H9 (cell line): Measurements from ENCODE around the gene TMEM86A. TPM values are rescaled to one million over a fixed set of nuclear protein-coding genes. Genes with fewer than 3 reads are reported as not detected.
A peak's percentile ranks its signal among the peaks of the same experiment; 100 is the strongest.

ENCODE experiments used
- DNase-seq: peaks from one replicate; pipeline ENCODE4 v3.0.0-alpha.2; 2017
- H2AFZ ChIP-seq: one replicate; pipeline ENCODE4 v1.6.1; 2013; ENCODE audit warnings: mild to moderate bottlenecking, low read length, control low read depth, moderate library complexity
- H2AK5ac ChIP-seq: 2 replicates; pipeline ENCODE4 v1.6.1; 2013; ENCODE audit warnings: low read length, control low read depth, mixed read lengths; ENCODE audit not compliant: insufficient read length
- H2BK120ac ChIP-seq: one replicate; pipeline ENCODE4 v1.6.1; 2013; ENCODE audit warnings: low read depth, mild to moderate bottlenecking, low read length, control low read depth, inconsistent platforms; ENCODE audit not compliant: poor library complexity, severe bottlenecking
- H2BK12ac ChIP-seq: 2 replicates; pipeline ENCODE4 v1.6.1; 2013; ENCODE audit warnings: low read length, control low read depth, mixed read lengths, low read depth; ENCODE audit not compliant: insufficient read length
- H2BK15ac ChIP-seq: 2 replicates; pipeline ENCODE4 v1.6.1; 2013; ENCODE audit warnings: low read depth, low read length, control low read depth
- H2BK20ac ChIP-seq: one replicate; pipeline ENCODE4 v1.6.1; 2013; ENCODE audit warnings: low read depth, mild to moderate bottlenecking, low read length, control low read depth, inconsistent platforms; ENCODE audit not compliant: poor library complexity, severe bottlenecking
- H2BK5ac ChIP-seq: 2 replicates; pipeline ENCODE4 v1.6.1; 2013; ENCODE audit warnings: low read length, control low read depth, mixed read lengths; ENCODE audit not compliant: insufficient read length
- H3K14ac ChIP-seq: 2 replicates; pipeline ENCODE4 v1.6.1; 2013; ENCODE audit warnings: low read length, control low read depth; ENCODE audit not compliant: insufficient read depth
- H3K18ac ChIP-seq: 2 replicates; pipeline ENCODE4 v1.6.1; 2013; ENCODE audit warnings: low read depth, mild to moderate bottlenecking, mixed read lengths, low read length, control low read depth; ENCODE audit not compliant: insufficient read length
- H3K23ac ChIP-seq: 2 replicates; pipeline ENCODE4 v1.6.1; 2013; ENCODE audit warnings: low read length, control low read depth, mixed read lengths, low read depth; ENCODE audit not compliant: insufficient read length
- H3K23me2 ChIP-seq: 2 replicates; pipeline ENCODE4 v1.6.1; 2013; ENCODE audit warnings: low read depth, mild to moderate bottlenecking, mixed read lengths, low read length, control low read depth; ENCODE audit not compliant: insufficient read length, poor library complexity, severe bottlenecking
- H3K27ac ChIP-seq: 2 replicates; pipeline ENCODE4 v1.5.1; 2013; ENCODE audit warnings: low read length, control low read depth, mixed read lengths, low read depth; ENCODE audit not compliant: insufficient read length
- H3K27me3 ChIP-seq: 2 replicates; pipeline ENCODE4 v1.6.1; 2013; ENCODE audit warnings: low read length, control low read depth, inconsistent platforms; ENCODE audit not compliant: insufficient read depth
- H3K4ac ChIP-seq: 2 replicates; pipeline ENCODE4 v1.6.1; 2013; ENCODE audit warnings: low read depth, mild to moderate bottlenecking, control low read depth, inconsistent platforms, low read length, moderate library complexity
- H3K4me1 ChIP-seq: 2 replicates; pipeline ENCODE4 v1.6.1; 2013; ENCODE audit warnings: low read length, control low read depth, inconsistent platforms; ENCODE audit not compliant: insufficient read depth
- H3K4me2 ChIP-seq: 2 replicates; pipeline ENCODE4 v1.6.1; 2013; ENCODE audit warnings: low read length, control low read depth, mixed read lengths; ENCODE audit not compliant: insufficient read length, insufficient read depth
- H3K56ac ChIP-seq: 2 replicates; pipeline ENCODE4 v1.6.1; 2013; ENCODE audit warnings: low read depth, mild to moderate bottlenecking, mixed read lengths, low read length, control low read depth; ENCODE audit not compliant: insufficient read length
- H3K79me1 ChIP-seq: 2 replicates; pipeline ENCODE4 v1.6.1; 2013; ENCODE audit warnings: low read depth, mild to moderate bottlenecking, moderate library complexity, low read length, control low read depth, inconsistent platforms; ENCODE audit not compliant: insufficient read depth, poor library complexity, severe bottlenecking
- H3K79me2 ChIP-seq: 2 replicates; pipeline ENCODE4 v1.6.1; 2013; ENCODE audit warnings: low read length, control low read depth, inconsistent platforms; ENCODE audit not compliant: insufficient read depth
- H3K9ac ChIP-seq: 2 replicates; pipeline ENCODE4 v1.6.1; 2013; ENCODE audit warnings: low read length, control low read depth, mixed read lengths; ENCODE audit not compliant: insufficient read length; ENCODE audit errors: extremely low read depth
- H3K9me3 ChIP-seq: one replicate; pipeline ENCODE4 v1.6.1; 2013; ENCODE audit warnings: low read depth, low read length, inconsistent platforms; ENCODE audit not compliant: control insufficient read depth
- H3T11ph ChIP-seq: one replicate; pipeline ENCODE4 v1.6.1; 2013; ENCODE audit warnings: mild to moderate bottlenecking, low read length, control low read depth, inconsistent platforms
- H4K20me1 ChIP-seq: one replicate; pipeline ENCODE4 v1.6.1; 2013; ENCODE audit not compliant: control insufficient read depth, insufficient read length, insufficient read depth
- H4K5ac ChIP-seq: 2 replicates; pipeline ENCODE4 v1.6.1; 2013; ENCODE audit warnings: low read depth, mild to moderate bottlenecking, mixed read lengths, low read length, control low read depth; ENCODE audit not compliant: insufficient read length
- H4K8ac ChIP-seq: replicated peaks from 2 replicates; pipeline ENCODE4 v1.6.1; 2013; ENCODE audit warnings: low read length, control low read depth, mixed read lengths, low read depth; ENCODE audit not compliant: insufficient read length
- H4K91ac ChIP-seq: 2 replicates; pipeline ENCODE4 v1.6.1; 2013; ENCODE audit warnings: low read depth, mild to moderate bottlenecking, moderate library complexity, mixed read lengths, low read length, control low read depth; ENCODE audit not compliant: insufficient read length
- H3K27ac Mint-ChIP-seq, 3 experiments: 2 replicates in 2 of 3; 3 replicates in 1 of 3; pipeline ENCODE4 v1.8.0; 2020 to 2021; ENCODE audit warnings: mixed read lengths in 3 of 3, mild to moderate bottlenecking in 1 of 3, moderate library complexity in 1 of 3
- H3K27me3 Mint-ChIP-seq: 2 replicates; pipeline ENCODE4 v1.8.0; 2021; ENCODE audit warnings: low read depth, mild to moderate bottlenecking, moderate library complexity, mixed read lengths
- H3K36me3 Mint-ChIP-seq, 3 experiments: 2 replicates in 2 of 3; 3 replicates in 1 of 3; pipeline ENCODE4 v1.8.0; 2020 to 2021; ENCODE audit warnings: low read depth in 3 of 3, mixed read lengths in 3 of 3; ENCODE audit not compliant: insufficient read depth in 1 of 3
- H3K4me1 Mint-ChIP-seq, 2 experiments: 2 replicates each; pipeline ENCODE4 v1.8.0; 2020; ENCODE audit warnings: mixed read lengths in 2 of 2
- H3K4me3 Mint-ChIP-seq, 2 experiments: 2 replicates in 1 of 2; 3 replicates in 1 of 2; pipeline ENCODE4 v1.8.0; 2020 to 2021; ENCODE audit warnings: mild to moderate bottlenecking in 2 of 2, mixed read lengths in 2 of 2, moderate library complexity in 1 of 2
- H3K9me3 Mint-ChIP-seq, 2 experiments: 2 replicates in 1 of 2; 3 replicates in 1 of 2; pipeline ENCODE4 v1.8.0; 2020; ENCODE audit warnings: mild to moderate bottlenecking in 2 of 2, mixed read lengths in 2 of 2, moderate library complexity in 1 of 2
- WGBS: extraction: QIAGEN DNeasy Blood & Tissue Kit; methylation state at CpG from one replicate; pipeline ENCODE4 v1.1.7; 2013; ENCODE audit warnings: missing lambda C conversion rate, low lambda C conversion rate, mixed read lengths; ENCODE audit not compliant: insufficient read length; ENCODE audit errors: extremely low coverage; 5-methylcytosine and 5-hydroxymethylcytosine counted together
- total RNA-seq: library from RNA; stranded (reverse); gene quantifications from 2 replicates; pipeline ENCODE4 v1.2.1, GENCODE V29; 2021
- TF ChIP-seq, protein P1 (sequence below): fragments of 200-600 bp; sonication (generic); conservative IDR thresholded peaks from 3 replicates; pipeline ENCODE4 v1.8.0; 2021; ENCODE audit warnings: antibody characterized with exemption, mild to moderate bottlenecking

Gene TMEM86A
- total RNA-seq, 1 experiment from 2014 or later: 2.3 TPM

DNA sequence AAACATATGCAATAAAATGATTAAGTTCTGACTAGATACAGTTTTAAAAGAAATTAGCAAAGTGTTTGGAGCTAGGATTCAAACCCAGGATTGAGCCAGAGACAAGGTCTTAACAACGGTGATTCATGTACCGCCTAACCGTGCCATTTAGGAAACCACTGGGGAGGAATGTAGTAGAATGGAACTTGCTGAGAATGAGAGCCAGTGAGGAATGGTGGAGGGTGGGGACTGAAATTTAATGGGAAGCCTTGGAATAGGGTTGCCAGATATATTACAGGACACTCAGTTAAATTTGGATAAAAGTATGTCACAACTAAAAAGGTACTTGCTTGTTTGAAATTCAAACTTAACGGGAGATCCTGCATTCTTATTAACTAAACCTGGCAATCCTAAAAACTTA, 30.4 kb upstream of the TMEM86A start:
- Histone ChIP-seq H4K20me1 (no peaks in the 10 kb centered on the region), H3K23ac (no peak overlapping the region), H3K9me3 (no peaks in the 10 kb centered on the region), H2BK12ac (no peak overlapping the region), H3K9ac (no peak overlapping the region), H2BK5ac (no peak overlapping the region), H2BK20ac (no peak overlapping the region), H2AK5ac (no peak overlapping the region), H3K79me2 (no peaks in the 10 kb centered on the region), H2BK120ac (no peak overlapping the region), H2BK15ac (no peak overlapping the region), H2AFZ (no peak overlapping the region), H4K5ac (no peak overlapping the region), H3K4me2 (no peak overlapping the region), H3K14ac (no peak overlapping the region), H3K27ac (no peak overlapping the region), H3T11ph (no peak overlapping the region), H4K91ac (no peak overlapping the region), H3K79me1 (no peaks in the 10 kb centered on the region), H3K56ac (no peak overlapping the region), H4K8ac (no peak overlapping the region), H3K27me3 (no peaks in the 10 kb centered on the region), H3K18ac (no peak overlapping the region), H3K23me2 (no peaks in the 10 kb centered on the region), H3K4me1 (no peaks in the 10 kb centered on the region), H3K4ac (no peak overlapping the region)
- no peak for DNase-seq
- peaks cover 9% of the 10 kb centered on the region for H3K27me3 Mint-ChIP-seq
- H3K27ac Mint-ChIP-seq: 0 out of 7 replicates have a peak overlapping the region, but pooled peaks of 1 of the 3 experiments have one; percentile 45
- H3K9me3 Mint-ChIP-seq: no peaks in the 10 kb centered on the region
- WGBS: no CpG with 5 or more reads among the region's 4 CpGs
- peaks cover 14 to 15% of the 10 kb centered on the region in 2 experiments for H3K4me1 Mint-ChIP-seq
- no peaks in the 10 kb centered on the region for H3K36me3 Mint-ChIP-seq
- H3K4me3 Mint-ChIP-seq: no peak overlapping the region
- TF ChIP-seq, protein P1, sequence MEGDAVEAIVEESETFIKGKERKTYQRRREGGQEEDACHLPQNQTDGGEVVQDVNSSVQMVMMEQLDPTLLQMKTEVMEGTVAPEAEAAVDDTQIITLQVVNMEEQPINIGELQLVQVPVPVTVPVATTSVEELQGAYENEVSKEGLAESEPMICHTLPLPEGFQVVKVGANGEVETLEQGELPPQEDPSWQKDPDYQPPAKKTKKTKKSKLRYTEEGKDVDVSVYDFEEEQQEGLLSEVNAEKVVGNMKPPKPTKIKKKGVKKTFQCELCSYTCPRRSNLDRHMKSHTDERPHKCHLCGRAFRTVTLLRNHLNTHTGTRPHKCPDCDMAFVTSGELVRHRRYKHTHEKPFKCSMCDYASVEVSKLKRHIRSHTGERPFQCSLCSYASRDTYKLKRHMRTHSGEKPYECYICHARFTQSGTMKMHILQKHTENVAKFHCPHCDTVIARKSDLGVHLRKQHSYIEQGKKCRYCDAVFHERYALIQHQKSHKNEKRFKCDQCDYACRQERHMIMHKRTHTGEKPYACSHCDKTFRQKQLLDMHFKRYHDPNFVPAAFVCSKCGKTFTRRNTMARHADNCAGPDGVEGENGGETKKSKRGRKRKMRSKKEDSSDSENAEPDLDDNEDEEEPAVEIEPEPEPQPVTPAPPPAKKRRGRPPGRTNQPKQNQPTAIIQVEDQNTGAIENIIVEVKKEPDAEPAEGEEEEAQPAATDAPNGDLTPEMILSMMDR: no peak
